Neuronal stem cell (in vitro differentiated cells): ENCODE measurements around the gene TMEM255B.

Source experiments
- DNase-seq: peaks from one replicate; pipeline ENCODE4 v3.0.0-alpha.2; 2013; ENCODE audit warnings: low spot score
- H2AFZ ChIP-seq: one replicate; pipeline ENCODE4 v1.6.1; 2013; ENCODE audit warnings: mild to moderate bottlenecking, low read length, inconsistent platforms
- H2AK5ac ChIP-seq: 2 replicates; pipeline ENCODE4 v1.6.1; 2013; ENCODE audit warnings: low read depth, mild to moderate bottlenecking, inconsistent platforms, low read length, moderate library complexity, mixed read lengths
- H2BK120ac ChIP-seq: 2 replicates; pipeline ENCODE4 v1.6.1; 2013; ENCODE audit warnings: low read depth, mild to moderate bottlenecking, inconsistent platforms, low read length, moderate library complexity, mixed read lengths
- H2BK12ac ChIP-seq: one replicate; pipeline ENCODE4 v1.6.1; 2013; ENCODE audit warnings: low read length, inconsistent platforms
- H2BK15ac ChIP-seq: 2 replicates; pipeline ENCODE4 v1.6.1; 2013; ENCODE audit warnings: mild to moderate bottlenecking, low read length, inconsistent platforms, mixed read lengths
- H2BK5ac ChIP-seq: one replicate; pipeline ENCODE4 v1.6.1; 2013; ENCODE audit warnings: inconsistent platforms, mild to moderate bottlenecking, low read length, moderate library complexity
- H3K14ac ChIP-seq: one replicate; pipeline ENCODE4 v1.6.1; 2013; ENCODE audit warnings: low read length, inconsistent platforms
- H3K18ac ChIP-seq: 2 replicates; pipeline ENCODE4 v1.6.1; 2013; ENCODE audit warnings: low read length, inconsistent platforms
- H3K23ac ChIP-seq: 2 replicates; pipeline ENCODE4 v1.6.1; 2013; ENCODE audit warnings: low read depth, mild to moderate bottlenecking, mixed read lengths, low read length, inconsistent platforms; ENCODE audit not compliant: poor library complexity
- H3K27ac ChIP-seq: replicated peaks from 3 replicates; pipeline ENCODE4 v1.5.1; 2013; ENCODE audit warnings: low read length, inconsistent platforms
- H3K27me3 ChIP-seq, 3 experiments: 2 replicates each; pipeline ENCODE4 v1.6.1; 2013; ENCODE audit warnings: low read length in 3 of 3, mild to moderate bottlenecking in 2 of 3, inconsistent platforms in 1 of 3, low read depth in 1 of 3, mixed read lengths in 1 of 3, moderate library complexity in 1 of 3; ENCODE audit not compliant: control insufficient read depth in 3 of 3, insufficient read depth in 3 of 3
- H3K36me3 ChIP-seq, 2 donors: replicated peaks in 1 of 2; 2 replicates each; pipeline ENCODE4 v1.6.1; 2013; ENCODE audit warnings: low read length in 2 of 2; ENCODE audit not compliant: control insufficient read depth in 2 of 2, insufficient read depth in 2 of 2
- H3K4ac ChIP-seq: 2 replicates; pipeline ENCODE4 v1.6.1; 2013; ENCODE audit warnings: inconsistent platforms, mild to moderate bottlenecking, low read length, moderate library complexity
- H3K4me1 ChIP-seq, 2 donors: 1 replicate in 1 of 2; 2 replicates in 1 of 2; pipeline ENCODE4 v1.6.1; 2013; ENCODE audit warnings: low read length in 2 of 2, low read depth in 1 of 2; ENCODE audit not compliant: control insufficient read depth in 2 of 2, insufficient read depth in 1 of 2
- H3K4me2 ChIP-seq: one replicate; pipeline ENCODE4 v1.6.1; 2013; ENCODE audit warnings: mild to moderate bottlenecking, low read length, inconsistent platforms; ENCODE audit not compliant: insufficient read depth, poor library complexity, severe bottlenecking
- H3K4me3 ChIP-seq, 2 donors: 2 replicates each; pipeline ENCODE4 v1.5.1; 2013; ENCODE audit warnings: low read length in 2 of 2, mild to moderate bottlenecking in 2 of 2, inconsistent platforms in 1 of 2, moderate library complexity in 1 of 2
- H3K79me1 ChIP-seq: one replicate; pipeline ENCODE4 v1.6.1; 2013; ENCODE audit warnings: low read depth, mild to moderate bottlenecking, inconsistent platforms, low read length, moderate library complexity
- H3K9ac ChIP-seq: one replicate; pipeline ENCODE4 v1.6.1; 2013; ENCODE audit warnings: mild to moderate bottlenecking, low read depth, low read length, inconsistent platforms; ENCODE audit not compliant: poor library complexity
- H3K9me3 ChIP-seq, 2 donors: replicated peaks in 1 of 2; 2 replicates each; pipeline versions ENCODE3 to v1.6.1; 2013; ENCODE audit warnings: low read length in 2 of 2, mild to moderate bottlenecking in 2 of 2, inconsistent platforms in 1 of 2, low read depth in 1 of 2, mixed read lengths in 1 of 2, moderate library complexity in 1 of 2; ENCODE audit not compliant: control insufficient read depth in 2 of 2, insufficient read depth in 1 of 2
- H4K8ac ChIP-seq: one replicate; pipeline ENCODE4 v1.6.1; 2013; ENCODE audit warnings: low read depth, mild to moderate bottlenecking, inconsistent platforms, low read length, moderate library complexity
- H4K91ac ChIP-seq: one replicate; pipeline ENCODE4 v1.6.1; 2013; ENCODE audit warnings: low read length, low read depth, mild to moderate bottlenecking, inconsistent platforms; ENCODE audit not compliant: poor library complexity
- whole genome bisulfite sequencing, 2 donors: extraction: QIAGEN DNeasy Blood & Tissue Kit; methylation state at CpG; one replicate each; pipeline ENCODE4 v1.1.7; 2013; ENCODE audit warnings: missing lambda C conversion rate in 2 of 2, mixed read lengths in 1 of 2; ENCODE audit not compliant: insufficient read length in 2 of 2, insufficient replicate concordance in 1 of 2; ENCODE audit errors: extremely low coverage in 2 of 2; 5-methylcytosine and 5-hydroxymethylcytosine counted together

TMEM255B gene

DNA sequence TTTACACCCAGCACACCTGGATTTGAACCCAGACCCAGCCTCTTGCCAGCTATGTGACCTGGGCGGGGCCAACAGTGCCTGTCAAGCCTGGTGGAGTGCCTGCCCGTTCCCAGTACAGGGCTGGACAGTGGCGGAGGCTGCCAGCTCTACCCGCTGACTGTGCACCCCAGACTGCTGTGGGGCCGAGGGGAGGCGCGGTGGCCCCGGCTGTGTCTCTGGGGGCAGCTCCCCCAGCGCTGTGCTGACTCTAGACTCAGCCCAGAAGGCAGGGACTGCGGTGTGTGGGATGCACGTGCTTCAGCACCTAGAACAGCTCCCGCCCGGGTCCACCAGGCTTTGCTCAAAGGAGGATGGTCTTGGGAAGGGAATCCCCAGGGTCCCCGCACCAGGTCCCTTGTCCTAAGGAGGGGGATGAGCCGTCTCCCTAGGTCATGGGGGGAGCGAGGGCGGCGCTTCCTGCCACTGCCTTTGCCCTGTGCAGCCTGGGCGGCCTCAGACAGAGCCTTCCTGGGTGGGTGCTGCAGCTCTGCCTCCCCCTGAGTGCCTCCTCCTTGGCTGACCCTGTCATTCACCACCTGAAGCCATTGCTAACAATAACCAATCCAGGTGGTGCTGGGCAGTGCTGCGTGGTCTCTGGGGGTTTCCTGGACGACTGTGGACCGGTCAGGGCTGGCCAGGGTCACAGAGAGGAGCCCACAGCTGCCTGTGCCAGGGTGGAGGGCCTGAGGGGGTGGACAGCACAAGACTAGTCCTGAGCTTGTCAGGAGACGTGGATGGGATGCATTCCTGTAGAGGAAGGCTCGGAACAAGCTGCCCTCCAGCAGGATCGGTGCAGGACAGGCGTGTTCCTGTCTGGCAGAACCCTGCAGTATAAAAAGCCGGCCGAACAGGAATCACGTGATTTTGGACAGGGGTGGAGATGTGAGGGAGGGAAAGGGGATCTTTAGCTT lies 18.6 kb downstream of the TMEM255B start:
- H3K79me1 ChIP-seq: peaks cover 5% of the 10 kb centered on the region
- peaks cover 0 to 16% (median 5%) of the 10 kb centered on the region in 3 experiments for H3K27me3 ChIP-seq
- H2BK120ac ChIP-seq: no peak overlapping the region
- H3K4me2 ChIP-seq: no peak overlapping the region
- H3K9me3 ChIP-seq: peaks cover 0 to 8% of the 10 kb centered on the region in 2 donors
- peak overlapping the region; percentile 7 for H3K18ac ChIP-seq
- no peak overlapping the region for H2BK5ac ChIP-seq
- no peak overlapping the region for H2AK5ac ChIP-seq
- no peak overlapping the region for H4K8ac ChIP-seq
- DNase-seq: peak; percentile 60
- H2BK15ac ChIP-seq: no peak overlapping the region
- no peak overlapping the region for H3K14ac ChIP-seq
- no peak overlapping the region for H2BK12ac ChIP-seq
- no peak overlapping the region for H3K4me3 ChIP-seq
- H2AFZ ChIP-seq: no peak overlapping the region
- H3K9ac ChIP-seq: no peak overlapping the region
- H4K91ac ChIP-seq: no peak overlapping the region
- WGBS, 2 donors: no CpG with 5 or more reads among the region's 29 CpGs
- H3K36me3 ChIP-seq: no peaks in the 10 kb centered on the region
- H3K23ac ChIP-seq: no peak overlapping the region
- no peak overlapping the region for H3K4ac ChIP-seq
- peaks cover 0 to 2% of the 10 kb centered on the region in 2 donors for H3K4me1 ChIP-seq
- no peak overlapping the region for H3K27ac ChIP-seq

DNA sequence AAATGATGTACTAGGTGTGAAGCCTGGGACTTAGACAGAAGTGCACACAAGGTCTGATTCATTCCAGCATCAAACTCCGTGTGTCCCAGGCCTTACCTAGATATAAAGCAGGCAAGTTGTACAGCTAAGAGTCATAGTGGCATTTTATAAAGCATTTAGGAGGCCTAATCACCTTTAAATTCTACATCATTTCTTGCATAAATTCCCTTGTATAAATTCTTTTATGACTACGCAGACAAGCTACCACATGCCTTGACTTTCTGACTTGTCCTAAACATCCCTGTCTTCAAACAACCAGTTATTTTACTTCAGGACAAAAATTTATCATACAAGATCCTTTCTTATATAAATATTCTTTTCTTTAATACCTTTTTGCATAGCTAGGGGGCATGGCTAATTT lies 22.5 kb downstream of the TMEM255B start:
- no peak for DNase-seq
- no peak overlapping the region for H2BK15ac ChIP-seq
- peaks cover 0 to 38% (median 0%) of the 10 kb centered on the region in 3 experiments for H3K27me3 ChIP-seq
- no peak overlapping the region for H2BK12ac ChIP-seq
- peaks cover 4 to 7% of the 10 kb centered on the region in 2 donors for H3K9me3 ChIP-seq
- H3K79me1 ChIP-seq: no peaks in the 10 kb centered on the region
- H2AK5ac ChIP-seq: no peak overlapping the region
- no peak overlapping the region for H3K4me3 ChIP-seq
- H3K14ac ChIP-seq: no peak overlapping the region
- no peak overlapping the region for H4K8ac ChIP-seq
- H2BK120ac ChIP-seq: no peak overlapping the region
- no peak overlapping the region for H3K23ac ChIP-seq
- no CpG with 5 or more reads among the region's 2 CpGs for WGBS, 2 donors
- no peak overlapping the region for H3K18ac ChIP-seq
- no peak overlapping the region for H4K91ac ChIP-seq
- H3K36me3 ChIP-seq: peaks cover 0 to 2% of the 10 kb centered on the region in 2 donors
- H2BK5ac ChIP-seq: no peak overlapping the region
- H3K4ac ChIP-seq: no peak overlapping the region
- H3K9ac ChIP-seq: no peak overlapping the region
- H2AFZ ChIP-seq: no peak overlapping the region
- no peak overlapping the region for H3K4me2 ChIP-seq
- H3K4me1 ChIP-seq: no peaks in the 10 kb centered on the region
- H3K27ac ChIP-seq: no peak overlapping the region

DNA sequence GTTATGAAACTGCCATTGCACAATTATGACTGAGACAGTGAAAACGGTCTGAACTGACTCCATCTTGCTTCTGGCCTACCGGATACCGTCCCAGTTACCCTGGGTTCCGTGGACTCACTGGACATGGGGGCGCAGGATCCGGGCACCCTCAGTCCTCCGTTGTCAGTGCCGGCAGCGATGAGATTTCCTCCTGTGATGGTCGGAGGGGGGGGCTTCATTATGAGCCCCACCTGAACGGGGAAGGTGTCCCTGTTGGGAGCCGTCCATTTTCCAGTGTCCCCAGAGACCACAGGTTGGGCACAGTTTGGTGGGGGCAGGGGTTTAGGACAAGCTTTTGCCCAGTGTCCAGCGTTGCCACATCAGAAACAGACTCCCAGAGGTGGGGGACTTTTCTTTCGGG lies 23.4 kb downstream of the TMEM255B start:
- peaks cover 0 to 2% of the 10 kb centered on the region in 2 donors for H3K36me3 ChIP-seq
- no peak overlapping the region for H3K4me3 ChIP-seq
- no peak overlapping the region for H2AK5ac ChIP-seq
- peaks cover 0 to 38% (median 0%) of the 10 kb centered on the region in 3 experiments for H3K27me3 ChIP-seq
- no peak overlapping the region for H3K14ac ChIP-seq
- no peak overlapping the region for H2AFZ ChIP-seq
- no peak for DNase-seq
- no peak overlapping the region for H3K4me2 ChIP-seq
- H3K4ac ChIP-seq: no peak overlapping the region
- H3K79me1 ChIP-seq: no peaks in the 10 kb centered on the region
- no peak overlapping the region for H2BK5ac ChIP-seq
- no peak overlapping the region for H4K8ac ChIP-seq
- peaks cover 4 to 7% of the 10 kb centered on the region in 2 donors for H3K9me3 ChIP-seq
- no peak overlapping the region for H3K9ac ChIP-seq
- H3K4me1 ChIP-seq: no peaks in the 10 kb centered on the region
- H2BK15ac ChIP-seq: no peak overlapping the region
- H4K91ac ChIP-seq: no peak overlapping the region
- H2BK12ac ChIP-seq: no peak overlapping the region
- H3K23ac ChIP-seq: no peak overlapping the region
- no peak overlapping the region for H3K27ac ChIP-seq
- WGBS, 2 donors: no CpG with 5 or more reads among the region's 14 CpGs
- no peak overlapping the region for H2BK120ac ChIP-seq
- H3K18ac ChIP-seq: no peak overlapping the region

DNA sequence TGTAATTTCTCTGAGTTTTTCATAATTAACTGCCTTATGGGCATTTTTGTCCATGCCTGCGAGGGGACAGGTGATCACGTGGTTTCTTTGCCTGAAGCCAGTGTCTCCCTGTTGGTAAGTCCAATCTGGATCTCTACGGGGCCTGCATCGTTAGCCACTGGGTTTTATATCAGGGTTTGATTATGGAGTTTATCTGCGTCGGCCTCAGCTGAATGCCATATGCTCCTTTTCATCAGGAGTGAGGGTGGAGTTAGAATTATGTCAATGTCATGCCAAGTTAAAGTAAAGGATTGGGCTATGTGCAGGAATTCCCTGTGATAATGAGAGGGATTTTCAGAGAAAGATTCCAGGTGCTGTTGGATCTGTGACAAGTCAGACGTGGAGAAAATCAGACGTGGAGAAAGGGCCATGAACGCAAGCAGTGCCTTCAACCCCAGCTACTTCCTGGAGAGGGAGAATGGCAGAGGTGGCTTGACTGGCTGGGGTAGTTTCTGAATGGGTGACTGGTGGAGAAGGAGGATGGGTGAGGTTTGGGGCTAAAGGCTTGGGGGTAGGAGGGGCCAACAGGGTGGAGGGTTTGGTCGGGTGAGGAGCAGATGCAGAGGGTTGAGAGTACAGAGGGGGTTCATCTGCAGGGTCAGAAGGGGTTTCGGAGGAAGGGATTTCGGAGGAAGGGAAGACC lies 24.3 kb downstream of the TMEM255B start:
- Histone ChIP-seq H3K4me3 (no peak overlapping the region), H3K4me2 (no peak overlapping the region), H3K27ac (no peak overlapping the region), H2BK120ac (no peak overlapping the region), H3K23ac (no peak overlapping the region), H3K4me1 (peaks cover 0 to 3% of the 10 kb centered on the region in 2 donors), H3K9me3 (peaks cover 4 to 9% of the 10 kb centered on the region in 2 donors), H2BK12ac (no peak overlapping the region), H3K9ac (no peak overlapping the region), H3K14ac (no peak overlapping the region), H2BK15ac (no peak overlapping the region), H3K27me3 (peaks cover 0 to 34% (median 0%) of the 10 kb centered on the region in 3 experiments), H2AFZ (no peak overlapping the region), H4K8ac (no peak overlapping the region), H3K4ac (no peak overlapping the region), H3K79me1 (no peaks in the 10 kb centered on the region), H3K18ac (peak overlapping the region; percentile 13), H2AK5ac (no peak overlapping the region), H2BK5ac (no peak overlapping the region), H4K91ac (no peak overlapping the region), H3K36me3 (peaks cover 0 to 2% of the 10 kb centered on the region in 2 donors)
- no CpG with 5 or more reads among the region's 12 CpGs for WGBS, 2 donors
- no peak for DNase-seq
